Caco-2 (cell line): Measurements from ENCODE around the gene BLNK. TPM values are rescaled to one million over a fixed set of nuclear protein-coding genes. Genes with fewer than 3 reads are reported as not detected.

Source experiments
- BruUV-seq: library from RNA; stranded (reverse); fragments of 400-500 nt; replicated peaks from 2 replicates; lab custom pipeline; 2021; lab: Mats Ljungman, UMichigan
- CTCF ChIA-PET: fragments of 300-600 bp; sonication (Branson Sonifier 250); formaldehyde crosslinking; loops from one replicate; lab custom pipeline; 2022; ENCODE audit warnings: antibody characterized with exemption; lab: Charles Lee
- POLR2A ChIA-PET: fragments of 300-600 bp; sonication (Branson Sonifier 250); formaldehyde crosslinking; loops from one replicate; lab custom pipeline; 2022; ENCODE audit warnings: antibody characterized with exemption; lab: Charles Lee
- DNase-seq, 2 experiments: peaks; one replicate each; pipeline versions ENCODE4 v3.0.0 to v3.0.0-alpha.2; 2020 to 2022
- H3K27me3 ChIP-seq: replicated peaks from 2 replicates; pipeline ENCODE4 v1.6.0; 2011; ENCODE audit warnings: low read length; ENCODE audit not compliant: control insufficient read depth, insufficient read depth
- H3K36me3 ChIP-seq: 2 replicates; pipeline ENCODE4 v1.5.1; 2011; ENCODE audit warnings: low read length; ENCODE audit not compliant: control insufficient read depth, insufficient read depth
- H3K4me1 ChIP-seq: fragments of 250-450 bp; sonication (Bioruptor Pico); 2 replicates; pipeline ENCODE4 v1.5.1; 2020; ENCODE audit warnings: mild to moderate bottlenecking
- H3K4me3 ChIP-seq: 2 replicates; pipeline ENCODE4 v1.5.1; 2011; ENCODE audit warnings: low read depth, mild to moderate bottlenecking, control low read depth, low read length
- H3K9me3 ChIP-seq: fragments of 250-450 bp; sonication (Bioruptor Pico); 2 replicates; pipeline ENCODE4 v1.5.1; 2020; ENCODE audit warnings: mild to moderate bottlenecking, moderate library complexity
- H3K27ac Mint-ChIP-seq: one replicate; pipeline ENCODE4 v1.8.0; 2022; ENCODE audit warnings: mixed read lengths; ENCODE audit not compliant: unreplicated experiment
- H3K27me3 Mint-ChIP-seq: one replicate; pipeline ENCODE4 v1.8.0; 2022; ENCODE audit warnings: mixed read lengths; ENCODE audit not compliant: insufficient read depth, unreplicated experiment
- H3K36me3 Mint-ChIP-seq: one replicate; pipeline ENCODE4 v1.8.0; 2022; ENCODE audit warnings: mild to moderate bottlenecking, mixed read lengths; ENCODE audit not compliant: insufficient read depth, unreplicated experiment
- H3K4me1 Mint-ChIP-seq: one replicate; pipeline ENCODE4 v1.8.0; 2022; ENCODE audit warnings: low read depth, mixed read lengths; ENCODE audit not compliant: unreplicated experiment
- H3K4me3 Mint-ChIP-seq: one replicate; pipeline ENCODE4 v1.8.0; 2022; ENCODE audit warnings: mild to moderate bottlenecking, moderate library complexity, mixed read lengths; ENCODE audit not compliant: unreplicated experiment
- H3K9me3 Mint-ChIP-seq: one replicate; pipeline ENCODE4 v1.8.0; 2022; ENCODE audit warnings: mixed read lengths; ENCODE audit not compliant: unreplicated experiment
- intact Hi-C: fragments of 100-400 bp; cut with micrococcal nuclease; formaldehyde crosslinking; loops from one replicate; pipeline ENCODE4 v1.10.0; 2022; ENCODE audit not compliant: unreplicated experiment
- total RNA-seq: library from RNA; stranded (reverse); gene quantifications from 2 replicates; pipeline ENCODE4 v1.2.3, GENCODE V29; 2022
- TF ChIP-seq, protein P1 (sequence below), 2 experiments: fragments of 200-600 bp in 1 of 2; IDR thresholded peaks; 1 replicate in 1 of 2; 2 replicates in 1 of 2; pipeline versions ENCODE4 v1.5.1 to v1.8.0; 2011 to 2022; ENCODE audit warnings: antibody characterized with exemption in 1 of 2, control low read depth in 1 of 2, inconsistent platforms in 1 of 2, low read depth in 1 of 2, low read length in 1 of 2, mild to moderate bottlenecking in 1 of 2, moderate library complexity in 1 of 2; ENCODE audit not compliant: insufficient read depth in 1 of 2, severe bottlenecking in 1 of 2, unreplicated experiment in 1 of 2

BLNK gene
- total RNA-seq, 1 experiment from 2014 or later = 0.36 TPM

DNA sequence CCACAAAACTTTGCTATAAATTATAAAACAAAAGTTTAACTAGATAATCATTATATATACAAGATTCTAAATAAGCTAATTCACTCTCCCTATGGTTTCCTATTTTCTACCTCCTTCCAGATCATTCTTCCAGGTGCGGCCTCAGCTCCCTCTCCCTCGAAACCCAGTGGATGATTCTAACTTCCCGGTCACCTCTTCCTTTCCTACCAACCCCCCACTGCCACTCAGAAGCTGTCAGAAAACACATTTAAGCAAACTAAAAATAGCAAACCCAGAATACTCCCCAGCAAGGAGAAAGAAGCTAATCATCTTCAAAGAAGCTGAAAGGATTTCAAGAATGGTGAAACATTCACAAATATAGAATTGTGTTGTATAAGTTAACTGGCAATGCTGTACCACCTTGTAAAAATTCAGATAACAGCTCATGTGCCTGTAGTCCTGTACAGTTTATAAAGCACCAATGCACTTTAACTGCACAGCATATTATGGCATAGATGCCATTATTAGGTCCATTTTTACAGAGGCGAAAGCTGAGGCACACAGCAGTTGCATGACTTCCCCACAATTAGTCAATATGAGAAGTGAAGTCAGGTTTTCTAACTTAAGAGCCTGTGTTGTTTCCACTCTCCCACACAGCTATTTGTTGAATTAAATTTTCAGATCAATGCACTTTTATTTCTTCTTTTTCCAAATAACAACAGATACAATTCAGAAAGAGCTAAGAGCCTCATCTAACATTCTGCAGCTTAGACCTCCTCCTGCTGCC lies 19.2 kb upstream of the BLNK start:
- intact Hi-C loops = loop anchor here (5.0 kb wide), 1 partner anchor 158 kb away; the partner anchor contains the start of gene ZNF518A
- H3K4me3 ChIP-seq = no peak overlapping the region
- Mint-ChIP-seq H3K27ac (no peak overlapping the region), H3K4me3 (no peak overlapping the region), H3K36me3 (peaks cover 8% of the 10 kb centered on the region), H3K9me3 (no peaks in the 10 kb centered on the region), H3K27me3 (peaks cover under 1% of the 10 kb centered on the region), H3K4me1 (peaks cover 19% of the 10 kb centered on the region)
- no peak for DNase-seq
- POLR2A ChIA-PET = no interaction called here
- H3K4me1 ChIP-seq = peaks cover 14% of the 10 kb centered on the region
- TF ChIP-seq, protein P1, sequence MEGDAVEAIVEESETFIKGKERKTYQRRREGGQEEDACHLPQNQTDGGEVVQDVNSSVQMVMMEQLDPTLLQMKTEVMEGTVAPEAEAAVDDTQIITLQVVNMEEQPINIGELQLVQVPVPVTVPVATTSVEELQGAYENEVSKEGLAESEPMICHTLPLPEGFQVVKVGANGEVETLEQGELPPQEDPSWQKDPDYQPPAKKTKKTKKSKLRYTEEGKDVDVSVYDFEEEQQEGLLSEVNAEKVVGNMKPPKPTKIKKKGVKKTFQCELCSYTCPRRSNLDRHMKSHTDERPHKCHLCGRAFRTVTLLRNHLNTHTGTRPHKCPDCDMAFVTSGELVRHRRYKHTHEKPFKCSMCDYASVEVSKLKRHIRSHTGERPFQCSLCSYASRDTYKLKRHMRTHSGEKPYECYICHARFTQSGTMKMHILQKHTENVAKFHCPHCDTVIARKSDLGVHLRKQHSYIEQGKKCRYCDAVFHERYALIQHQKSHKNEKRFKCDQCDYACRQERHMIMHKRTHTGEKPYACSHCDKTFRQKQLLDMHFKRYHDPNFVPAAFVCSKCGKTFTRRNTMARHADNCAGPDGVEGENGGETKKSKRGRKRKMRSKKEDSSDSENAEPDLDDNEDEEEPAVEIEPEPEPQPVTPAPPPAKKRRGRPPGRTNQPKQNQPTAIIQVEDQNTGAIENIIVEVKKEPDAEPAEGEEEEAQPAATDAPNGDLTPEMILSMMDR (IDR thresholded peaks at IDR 0.05; ENCODE audit: insufficient read depth in 1 of 2, low read depth in 1 of 2, low read length in 1 of 2, severe bottlenecking in 1 of 2, unreplicated experiment in 1 of 2) = no peak
- CTCF ChIA-PET = interaction anchor here (0.5 to 5.6 kb wide), 4 partner anchors 57 to 274 kb away, joined by 3 to 69 read pairs (median 4); no protein-coding TSS in a partner anchor
- H3K27me3 ChIP-seq = no peaks in the 10 kb centered on the region
- H3K9me3 ChIP-seq = no peaks in the 10 kb centered on the region
- no TSS peak for BruUV-seq
- H3K36me3 ChIP-seq = no peaks in the 10 kb centered on the region; the same call in 1 of the 2 replicates

DNA sequence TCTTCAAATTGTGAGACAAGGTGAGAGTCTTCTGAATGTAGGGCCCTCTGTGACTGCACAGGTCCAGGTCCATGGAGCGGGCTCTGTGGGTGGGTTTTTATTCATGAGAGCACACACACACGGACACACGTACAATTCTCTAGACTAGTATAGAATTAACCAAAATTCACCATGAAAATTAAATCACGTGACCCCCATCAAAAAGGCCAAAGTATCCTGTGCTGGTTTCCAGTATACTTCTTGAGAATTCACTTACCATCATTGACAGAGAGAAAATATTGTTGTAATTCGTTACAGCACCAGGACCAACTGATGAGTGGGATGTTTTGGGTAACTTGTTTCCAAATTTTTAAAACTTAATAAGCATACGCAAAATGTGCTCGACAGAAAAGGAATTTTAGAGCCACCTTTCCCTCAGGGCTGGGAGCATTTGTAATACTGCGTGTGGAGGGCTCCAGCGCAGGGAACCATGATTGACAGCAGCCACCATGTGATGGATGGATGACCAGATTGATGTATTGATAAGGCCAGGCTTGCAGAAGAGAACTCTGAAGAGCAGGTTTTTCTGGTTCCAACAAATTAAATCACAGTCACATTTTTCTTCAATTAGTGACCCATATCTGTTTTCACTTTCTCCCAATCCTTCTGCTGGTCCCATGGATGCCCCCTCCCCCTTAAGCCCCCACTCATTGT lies 18.0 kb upstream of the BLNK start:
- H3K36me3 Mint-ChIP-seq = peaks cover 8% of the 10 kb centered on the region
- H3K27me3 Mint-ChIP-seq = no peaks in the 10 kb centered on the region
- peaks cover 19% of the 10 kb centered on the region for H3K4me1 Mint-ChIP-seq
- H3K4me1 ChIP-seq = peaks cover 14% of the 10 kb centered on the region
- no peak overlapping the region for H3K4me3 Mint-ChIP-seq
- CTCF ChIA-PET = no interaction called here
- BruUV-seq = no TSS peak
- no peak overlapping the region for H3K4me3 ChIP-seq
- DNase-seq = no peak
- intact Hi-C loops = no loop called here
- no peaks in the 10 kb centered on the region for H3K9me3 Mint-ChIP-seq
- TF ChIP-seq, protein P1 (IDR thresholded peaks at IDR 0.05; ENCODE audit: insufficient read depth in 1 of 2, low read depth in 1 of 2, low read length in 1 of 2, severe bottlenecking in 1 of 2, unreplicated experiment in 1 of 2) = no peak
- POLR2A ChIA-PET = no interaction called here
- no peaks in the 10 kb centered on the region; the same call in 1 of the 2 replicates for H3K36me3 ChIP-seq
- no peak overlapping the region for H3K27ac Mint-ChIP-seq
- H3K27me3 ChIP-seq = no peaks in the 10 kb centered on the region
- no peaks in the 10 kb centered on the region for H3K9me3 ChIP-seq

DNA sequence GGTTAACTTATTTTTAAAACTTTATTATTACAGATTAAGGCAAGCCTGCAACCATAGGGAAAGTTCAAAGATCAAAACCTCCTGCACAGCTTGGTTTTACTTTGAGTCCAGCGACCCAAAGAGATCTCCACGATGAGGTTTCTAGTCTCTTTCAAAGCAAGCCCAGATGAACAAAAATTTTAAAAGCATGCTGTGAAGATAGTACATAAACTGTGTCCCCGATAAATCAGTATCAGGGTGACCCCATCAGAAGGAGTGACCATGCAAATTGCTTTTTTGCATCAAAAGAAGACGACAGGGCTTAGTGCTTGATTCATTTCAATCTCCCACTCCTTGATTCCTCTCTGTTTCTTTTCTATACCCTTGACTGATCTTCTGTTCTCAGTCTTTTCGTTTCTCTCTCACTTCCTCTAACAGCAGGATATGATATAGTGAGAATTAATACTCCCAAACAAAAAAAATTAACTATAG lies 16.8 kb upstream of the BLNK start:
- CTCF ChIA-PET = interaction anchor here (1.0 to 1.9 kb wide), 4 partner anchors 21 to 82 kb away, joined by 3 to 30 read pairs (median 4); no protein-coding TSS in a partner anchor
- TF ChIP-seq, protein P1 (IDR thresholded peaks at IDR 0.05; ENCODE audit: insufficient read depth in 1 of 2, low read depth in 1 of 2, low read length in 1 of 2, severe bottlenecking in 1 of 2, unreplicated experiment in 1 of 2) = no peak
- H3K27ac Mint-ChIP-seq = peak overlapping the region; percentile 76
- H3K36me3 Mint-ChIP-seq = peaks cover 8% of the 10 kb centered on the region
- intact Hi-C loops = no loop called here
- Histone ChIP-seq H3K27me3 (no peaks in the 10 kb centered on the region), H3K9me3 (no peaks in the 10 kb centered on the region), H3K4me1 (peaks cover 25% of the 10 kb centered on the region), H3K36me3 (no peaks in the 10 kb centered on the region; the same call in 1 of the 2 replicates), H3K4me3 (0 out of 2 replicates have a peak overlapping the region, but pooled peaks have one; percentile 15)
- POLR2A ChIA-PET = no interaction called here
- H3K9me3 Mint-ChIP-seq = peaks cover 4% of the 10 kb centered on the region
- DNase-seq = no peak
- peaks cover 28% of the 10 kb centered on the region for H3K4me1 Mint-ChIP-seq
- peak overlapping the region; percentile 64 for H3K4me3 Mint-ChIP-seq
- no peaks in the 10 kb centered on the region for H3K27me3 Mint-ChIP-seq
- BruUV-seq = no TSS peak
